KMS-11 (cell line): Measurements from ENCODE around the gene HSD17B2.

ENCODE experiments used
- H2AFZ ChIP-seq: fragments of 200-600 bp; sonication (generic); 2 replicates; pipeline ENCODE4 v1.6.1; 2016; ENCODE audit warnings: antibody characterized with exemption, mixed run types, low read depth
- H3K27ac ChIP-seq: fragments of 200-600 bp; sonication (generic); 2 replicates; pipeline ENCODE4 v1.6.1; 2016; ENCODE audit warnings: mild to moderate bottlenecking, mixed run types
- H3K27me3 ChIP-seq: fragments of 200-600 bp; sonication (generic); 2 replicates; pipeline ENCODE4 v1.6.1; 2017; ENCODE audit warnings: mild to moderate bottlenecking, low read depth, mixed run types, moderate library complexity; ENCODE audit not compliant: insufficient read depth
- H3K36me3 ChIP-seq: fragments of 200-600 bp; sonication (generic); 2 replicates; pipeline ENCODE4 v1.6.1; 2017; ENCODE audit warnings: mild to moderate bottlenecking, mixed run types; ENCODE audit not compliant: insufficient read depth
- H3K4me1 ChIP-seq: fragments of 200-600 bp; sonication (generic); 2 replicates; pipeline ENCODE4 v1.6.1; 2016; ENCODE audit warnings: mild to moderate bottlenecking, low read depth, mixed run types; ENCODE audit not compliant: poor library complexity, severe bottlenecking
- H3K4me2 ChIP-seq: fragments of 200-600 bp; sonication (generic); 2 replicates; pipeline ENCODE4 v1.7.0; 2016; ENCODE audit warnings: mild to moderate bottlenecking, mixed run types
- H3K4me3 ChIP-seq: fragments of 200-600 bp; sonication (generic); IDR thresholded peaks from 2 replicates; pipeline ENCODE4 v1.6.1; 2017; ENCODE audit warnings: low read depth, low read length, mixed read lengths; ENCODE audit not compliant: insufficient read depth
- H3K79me2 ChIP-seq: fragments of 200-600 bp; sonication (generic); 2 replicates; pipeline ENCODE4 v1.6.1; 2016; ENCODE audit warnings: low read depth, mixed run types; ENCODE audit not compliant: insufficient read depth
- H3K9ac ChIP-seq: fragments of 200-600 bp; sonication (generic); 2 replicates; pipeline ENCODE4 v1.6.1; 2016; ENCODE audit warnings: mild to moderate bottlenecking, mixed run types
- H4K20me1 ChIP-seq: fragments of 200-600 bp; sonication (generic); 2 replicates; pipeline ENCODE4 v1.6.1; 2016; ENCODE audit warnings: mild to moderate bottlenecking, mixed run types; ENCODE audit not compliant: insufficient read depth
- TF ChIP-seq, protein P1 (sequence below): fragments of 200-600 bp; sonication (generic); conservative IDR thresholded peaks from 2 replicates; pipeline ENCODE4 v1.6.1; 2017; ENCODE audit warnings: low read depth, mild to moderate bottlenecking, antibody characterized with exemption, low read length, moderate library complexity, mixed read lengths

HSD17B2 gene

GRCh38 chr16:82147546-82147945 is 112.5 kb downstream of the HSD17B2 start:
- TF ChIP-seq, protein P1, sequence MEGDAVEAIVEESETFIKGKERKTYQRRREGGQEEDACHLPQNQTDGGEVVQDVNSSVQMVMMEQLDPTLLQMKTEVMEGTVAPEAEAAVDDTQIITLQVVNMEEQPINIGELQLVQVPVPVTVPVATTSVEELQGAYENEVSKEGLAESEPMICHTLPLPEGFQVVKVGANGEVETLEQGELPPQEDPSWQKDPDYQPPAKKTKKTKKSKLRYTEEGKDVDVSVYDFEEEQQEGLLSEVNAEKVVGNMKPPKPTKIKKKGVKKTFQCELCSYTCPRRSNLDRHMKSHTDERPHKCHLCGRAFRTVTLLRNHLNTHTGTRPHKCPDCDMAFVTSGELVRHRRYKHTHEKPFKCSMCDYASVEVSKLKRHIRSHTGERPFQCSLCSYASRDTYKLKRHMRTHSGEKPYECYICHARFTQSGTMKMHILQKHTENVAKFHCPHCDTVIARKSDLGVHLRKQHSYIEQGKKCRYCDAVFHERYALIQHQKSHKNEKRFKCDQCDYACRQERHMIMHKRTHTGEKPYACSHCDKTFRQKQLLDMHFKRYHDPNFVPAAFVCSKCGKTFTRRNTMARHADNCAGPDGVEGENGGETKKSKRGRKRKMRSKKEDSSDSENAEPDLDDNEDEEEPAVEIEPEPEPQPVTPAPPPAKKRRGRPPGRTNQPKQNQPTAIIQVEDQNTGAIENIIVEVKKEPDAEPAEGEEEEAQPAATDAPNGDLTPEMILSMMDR = no peak
- Histone ChIP-seq H3K4me2 (no peak overlapping the region), H3K9ac (no peak overlapping the region), H3K4me3 (no peak overlapping the region), H3K27ac (no peak overlapping the region), H2AFZ (no peak overlapping the region), H3K36me3 (no peaks in the 10 kb centered on the region; the same call in 1 of the 2 replicates), H3K27me3 (no peaks in the 10 kb centered on the region), H3K4me1 (no peaks in the 10 kb centered on the region), H4K20me1 (no peaks in the 10 kb centered on the region), H3K79me2 (no peaks in the 10 kb centered on the region)
